ENCODE results near the gene YTHDC1. TPM values are rescaled to one million over a fixed set of nuclear protein-coding genes. Genes with fewer than 3 reads are reported as not detected.

The YTHDC1 gene
- total and polyA plus RNA-seq, 2 of the 13 experiments (the other 11 are each of a cell fraction or from before 2014, with no cell fraction given): 37.3 to 56.8 TPM

DNA sequence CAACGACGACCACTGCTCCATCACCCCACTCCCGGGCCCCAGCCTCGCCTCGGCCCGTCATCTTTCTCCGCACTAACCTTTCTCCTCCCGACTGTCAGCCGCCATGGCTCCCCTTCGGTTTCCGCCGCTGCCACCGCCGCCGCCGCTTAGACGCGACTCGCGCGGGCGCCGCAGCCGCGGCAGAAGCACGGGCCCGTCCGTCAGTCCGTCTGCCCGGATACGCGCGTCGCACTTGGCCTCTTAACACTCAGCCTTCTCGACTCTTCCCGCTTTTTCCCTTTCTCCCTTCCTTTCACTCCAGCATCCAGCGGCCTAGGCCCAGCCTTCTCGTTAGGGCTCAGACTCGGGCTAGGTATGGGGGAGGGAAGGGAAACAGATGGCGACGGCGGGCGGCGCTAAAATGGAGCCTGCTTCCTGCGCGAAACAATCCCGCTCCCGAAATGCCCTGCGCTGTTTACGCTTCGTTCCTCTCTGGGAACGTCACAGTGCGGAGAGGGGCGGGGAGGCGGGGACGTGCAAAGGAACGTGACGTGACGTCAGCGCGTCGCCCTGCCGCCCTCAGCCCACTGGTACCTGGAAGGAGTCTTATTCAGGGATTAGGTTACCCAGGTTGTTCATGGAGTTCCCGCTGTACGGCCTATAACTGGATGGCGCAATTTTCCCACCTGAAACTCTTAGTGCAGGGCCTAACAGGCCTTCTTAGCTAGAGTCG is at the start of gene YTHDC1 (continued):
- TF ChIP-seq, protein P1, sequence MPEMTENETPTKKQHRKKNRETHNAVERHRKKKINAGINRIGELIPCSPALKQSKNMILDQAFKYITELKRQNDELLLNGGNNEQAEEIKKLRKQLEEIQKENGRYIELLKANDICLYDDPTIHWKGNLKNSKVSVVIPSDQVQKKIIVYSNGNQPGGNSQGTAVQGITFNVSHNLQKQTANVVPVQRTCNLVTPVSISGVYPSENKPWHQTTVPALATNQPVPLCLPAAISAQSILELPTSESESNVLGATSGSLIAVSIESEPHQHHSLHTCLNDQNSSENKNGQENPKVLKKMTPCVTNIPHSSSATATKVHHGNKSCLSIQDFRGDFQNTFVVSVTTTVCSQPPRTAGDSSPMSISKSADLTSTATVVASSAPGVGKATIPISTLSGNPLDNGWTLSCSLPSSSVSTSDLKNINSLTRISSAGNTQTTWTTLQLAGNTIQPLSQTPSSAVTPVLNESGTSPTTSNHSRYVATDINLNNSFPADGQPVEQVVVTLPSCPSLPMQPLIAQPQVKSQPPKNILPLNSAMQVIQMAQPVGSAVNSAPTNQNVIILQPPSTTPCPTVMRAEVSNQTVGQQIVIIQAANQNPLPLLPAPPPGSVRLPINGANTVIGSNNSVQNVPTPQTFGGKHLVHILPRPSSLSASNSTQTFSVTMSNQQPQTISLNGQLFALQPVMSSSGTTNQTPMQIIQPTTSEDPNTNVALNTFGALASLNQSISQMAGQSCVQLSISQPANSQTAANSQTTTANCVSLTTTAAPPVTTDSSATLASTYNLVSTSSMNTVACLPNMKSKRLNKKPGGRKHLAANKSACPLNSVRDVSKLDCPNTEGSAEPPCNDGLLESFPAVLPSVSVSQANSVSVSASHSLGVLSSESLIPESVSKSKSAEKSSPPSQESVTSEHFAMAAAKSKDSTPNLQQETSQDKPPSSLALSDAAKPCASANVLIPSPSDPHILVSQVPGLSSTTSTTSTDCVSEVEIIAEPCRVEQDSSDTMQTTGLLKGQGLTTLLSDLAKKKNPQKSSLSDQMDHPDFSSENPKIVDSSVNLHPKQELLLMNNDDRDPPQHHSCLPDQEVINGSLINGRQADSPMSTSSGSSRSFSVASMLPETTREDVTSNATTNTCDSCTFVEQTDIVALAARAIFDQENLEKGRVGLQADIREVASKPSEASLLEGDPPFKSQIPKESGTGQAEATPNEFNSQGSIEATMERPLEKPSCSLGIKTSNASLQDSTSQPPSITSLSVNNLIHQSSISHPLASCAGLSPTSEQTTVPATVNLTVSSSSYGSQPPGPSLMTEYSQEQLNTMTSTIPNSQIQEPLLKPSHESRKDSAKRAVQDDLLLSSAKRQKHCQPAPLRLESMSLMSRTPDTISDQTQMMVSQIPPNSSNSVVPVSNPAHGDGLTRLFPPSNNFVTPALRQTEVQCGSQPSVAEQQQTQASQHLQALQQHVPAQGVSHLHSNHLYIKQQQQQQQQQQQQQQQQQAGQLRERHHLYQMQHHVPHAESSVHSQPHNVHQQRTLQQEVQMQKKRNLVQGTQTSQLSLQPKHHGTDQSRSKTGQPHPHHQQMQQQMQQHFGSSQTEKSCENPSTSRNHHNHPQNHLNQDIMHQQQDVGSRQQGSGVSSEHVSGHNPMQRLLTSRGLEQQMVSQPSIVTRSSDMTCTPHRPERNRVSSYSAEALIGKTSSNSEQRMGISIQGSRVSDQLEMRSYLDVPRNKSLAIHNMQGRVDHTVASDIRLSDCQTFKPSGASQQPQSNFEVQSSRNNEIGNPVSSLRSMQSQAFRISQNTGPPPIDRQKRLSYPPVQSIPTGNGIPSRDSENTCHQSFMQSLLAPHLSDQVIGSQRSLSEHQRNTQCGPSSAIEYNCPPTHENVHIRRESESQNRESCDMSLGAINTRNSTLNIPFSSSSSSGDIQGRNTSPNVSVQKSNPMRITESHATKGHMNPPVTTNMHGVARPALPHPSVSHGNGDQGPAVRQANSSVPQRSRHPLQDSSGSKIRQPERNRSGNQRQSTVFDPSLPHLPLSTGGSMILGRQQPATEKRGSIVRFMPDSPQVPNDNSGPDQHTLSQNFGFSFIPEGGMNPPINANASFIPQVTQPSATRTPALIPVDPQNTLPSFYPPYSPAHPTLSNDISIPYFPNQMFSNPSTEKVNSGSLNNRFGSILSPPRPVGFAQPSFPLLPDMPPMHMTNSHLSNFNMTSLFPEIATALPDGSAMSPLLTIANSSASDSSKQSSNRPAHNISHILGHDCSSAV (CRISPR knock-in tag; IDR thresholded peaks at IDR 0.05; ENCODE audit: borderline replicate concordance): no peak
- TF ChIP-seq ZNF883 (CRISPR knock-in tag; IDR thresholded peaks at IDR 0.05; ENCODE audit: not compliant biosample characterization) (peak; percentile 76), ZNF737 (CRISPR knock-in tag; IDR thresholded peaks at IDR 0.05; ENCODE audit: borderline replicate concordance) (no peak), ZBED4 (CRISPR knock-in tag; IDR thresholded peaks at IDR 0.05; ENCODE audit: borderline replicate concordance) (no peak), ZBTB26 (CRISPR knock-in tag; IDR thresholded peaks at IDR 0.05; ENCODE audit: borderline replicate concordance) (peak; percentile 62; the same call in 1 of the 2 replicates), MTF1 (CRISPR knock-in tag; IDR thresholded peaks at IDR 0.05) (no peak), MYNN (CRISPR knock-in tag; IDR thresholded peaks at IDR 0.05; ENCODE audit: low read depth) (0 out of 2 replicates have a peak, but pooled peaks have one; percentile 52), FUBP1 (CRISPR knock-in tag; IDR thresholded peaks at IDR 0.05; ENCODE audit: borderline replicate concordance) (no peak), FLYWCH1 (CRISPR knock-in tag; IDR thresholded peaks at IDR 0.05) (no peak), ZNF251 (CRISPR knock-in tag; IDR thresholded peaks at IDR 0.05) (no peak), ZFP62 (CRISPR knock-in tag; IDR thresholded peaks at IDR 0.05) (no peak)
